Fibroblast of the conjunctiva (primary cell): Measurements from ENCODE around the gene PLXNA2.

ENCODE experiments used
- DNase-seq: peaks from one replicate; pipeline ENCODE4 v3.0.0-alpha.2; 2010; ENCODE audit warnings: low read depth

PLXNA2 gene

GRCh38 chr1:207997486-207998268, 246.5 kb downstream of the PLXNA2 start:
- DNase-seq = peak; percentile 67

- no peak for DNase-seq
These were observed 247.5 kb downstream of the PLXNA2 start for GRCh38 chr1:207996636-207997035.

GRCh38 chr1:207995576-207995975, 248.6 kb downstream of the PLXNA2 start:
- DNase-seq = no peak

- no peak for DNase-seq
These were observed 250.4 kb downstream of the PLXNA2 start for GRCh38 chr1:207993477-207994445.

- no peak for DNase-seq
These were observed 251.4 kb downstream of the PLXNA2 start for GRCh38 chr1:207992677-207993236.

GRCh38 chr1:207991583-207992026, 252.6 kb downstream of the PLXNA2 start:
- no peak for DNase-seq

- DNase-seq = no peak
These were observed 253.2 kb downstream of the PLXNA2 start for GRCh38 chr1:207990876-207991582.

GRCh38 chr1:207990455-207990854, 253.7 kb downstream of the PLXNA2 start:
- DNase-seq = no peak

- no peak for DNase-seq
These were observed 255.6 kb downstream of the PLXNA2 start for GRCh38 chr1:207988326-207989165.

GRCh38 chr1:207987164-207987563, 257.0 kb downstream of the PLXNA2 start:
- no peak for DNase-seq

- DNase-seq = no peak
These were observed 258.2 kb downstream of the PLXNA2 start for GRCh38 chr1:207985996-207986395.

- DNase-seq = no peak
These were observed 259.2 kb downstream of the PLXNA2 start for GRCh38 chr1:207984831-207985572.

- DNase-seq = no peak
These were observed 261.0 kb downstream of the PLXNA2 start for GRCh38 chr1:207983044-207983635.

- no peak for DNase-seq
These were observed 262.2 kb downstream of the PLXNA2 start for GRCh38 chr1:207981976-207982375.

- DNase-seq = no peak
These were observed 265.7 kb downstream of the PLXNA2 start for GRCh38 chr1:207978441-207978840.

GRCh38 chr1:207977876-207978275, 266.3 kb downstream of the PLXNA2 start:
- DNase-seq = no peak

GRCh38 chr1:207973898-207974568, 270.2 kb downstream of the PLXNA2 start:
- DNase-seq = no peak

GRCh38 chr1:207972337-207972736, 271.8 kb downstream of the PLXNA2 start:
- DNase-seq = no peak
